ENCODE data around the gene SPON2.

DNA sequence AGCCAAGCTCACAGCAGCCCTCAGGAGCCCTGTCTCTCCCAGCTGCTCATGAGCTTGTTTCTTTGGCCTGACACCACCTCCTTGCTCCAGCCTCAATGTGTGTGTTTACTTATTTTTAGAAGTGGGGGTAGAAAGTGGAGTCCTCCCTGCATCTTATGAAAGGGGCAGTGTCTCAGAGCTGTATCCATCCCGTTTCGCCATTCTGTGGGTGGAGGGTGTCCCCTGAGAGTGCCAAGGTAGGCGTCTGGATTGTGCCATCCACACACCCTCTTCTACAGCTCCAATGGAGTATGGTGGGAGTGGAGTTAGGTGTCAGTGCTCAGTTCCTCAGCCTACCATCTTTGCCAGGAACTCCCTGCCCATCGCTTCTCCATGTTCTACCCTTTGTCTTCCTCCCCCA lies 8.3 kb downstream of the SPON2 start:
- TF ChIP-seq, protein P1, sequence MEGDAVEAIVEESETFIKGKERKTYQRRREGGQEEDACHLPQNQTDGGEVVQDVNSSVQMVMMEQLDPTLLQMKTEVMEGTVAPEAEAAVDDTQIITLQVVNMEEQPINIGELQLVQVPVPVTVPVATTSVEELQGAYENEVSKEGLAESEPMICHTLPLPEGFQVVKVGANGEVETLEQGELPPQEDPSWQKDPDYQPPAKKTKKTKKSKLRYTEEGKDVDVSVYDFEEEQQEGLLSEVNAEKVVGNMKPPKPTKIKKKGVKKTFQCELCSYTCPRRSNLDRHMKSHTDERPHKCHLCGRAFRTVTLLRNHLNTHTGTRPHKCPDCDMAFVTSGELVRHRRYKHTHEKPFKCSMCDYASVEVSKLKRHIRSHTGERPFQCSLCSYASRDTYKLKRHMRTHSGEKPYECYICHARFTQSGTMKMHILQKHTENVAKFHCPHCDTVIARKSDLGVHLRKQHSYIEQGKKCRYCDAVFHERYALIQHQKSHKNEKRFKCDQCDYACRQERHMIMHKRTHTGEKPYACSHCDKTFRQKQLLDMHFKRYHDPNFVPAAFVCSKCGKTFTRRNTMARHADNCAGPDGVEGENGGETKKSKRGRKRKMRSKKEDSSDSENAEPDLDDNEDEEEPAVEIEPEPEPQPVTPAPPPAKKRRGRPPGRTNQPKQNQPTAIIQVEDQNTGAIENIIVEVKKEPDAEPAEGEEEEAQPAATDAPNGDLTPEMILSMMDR (conservative IDR thresholded peaks at IDR 0.05; ENCODE audit: low read length), result no peak
- no peak for TF ChIP-seq EZH2phosphoT487 (IDR thresholded peaks at IDR 0.05; ENCODE audit: borderline replicate concordance, low read depth, low read length)
